GM18511 (cell line): ENCODE data around the gene STX5.
"Not testable (repeated sequence)": the region's sequence is repeated elsewhere in the genome, so short reads cannot be mapped to it uniquely, and the experiment has no call there.

Experiments used
- ATAC-seq: cut with Tn5 transposase; IDR thresholded peaks from one replicate; pipeline ENCODE4 v1.9.1; 2021; ENCODE audit warnings: mild to moderate bottlenecking, moderate library complexity; ENCODE audit not compliant: unreplicated experiment

The STX5 gene, protein sequence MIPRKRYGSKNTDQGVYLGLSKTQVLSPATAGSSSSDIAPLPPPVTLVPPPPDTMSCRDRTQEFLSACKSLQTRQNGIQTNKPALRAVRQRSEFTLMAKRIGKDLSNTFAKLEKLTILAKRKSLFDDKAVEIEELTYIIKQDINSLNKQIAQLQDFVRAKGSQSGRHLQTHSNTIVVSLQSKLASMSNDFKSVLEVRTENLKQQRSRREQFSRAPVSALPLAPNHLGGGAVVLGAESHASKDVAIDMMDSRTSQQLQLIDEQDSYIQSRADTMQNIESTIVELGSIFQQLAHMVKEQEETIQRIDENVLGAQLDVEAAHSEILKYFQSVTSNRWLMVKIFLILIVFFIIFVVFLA

DNA sequence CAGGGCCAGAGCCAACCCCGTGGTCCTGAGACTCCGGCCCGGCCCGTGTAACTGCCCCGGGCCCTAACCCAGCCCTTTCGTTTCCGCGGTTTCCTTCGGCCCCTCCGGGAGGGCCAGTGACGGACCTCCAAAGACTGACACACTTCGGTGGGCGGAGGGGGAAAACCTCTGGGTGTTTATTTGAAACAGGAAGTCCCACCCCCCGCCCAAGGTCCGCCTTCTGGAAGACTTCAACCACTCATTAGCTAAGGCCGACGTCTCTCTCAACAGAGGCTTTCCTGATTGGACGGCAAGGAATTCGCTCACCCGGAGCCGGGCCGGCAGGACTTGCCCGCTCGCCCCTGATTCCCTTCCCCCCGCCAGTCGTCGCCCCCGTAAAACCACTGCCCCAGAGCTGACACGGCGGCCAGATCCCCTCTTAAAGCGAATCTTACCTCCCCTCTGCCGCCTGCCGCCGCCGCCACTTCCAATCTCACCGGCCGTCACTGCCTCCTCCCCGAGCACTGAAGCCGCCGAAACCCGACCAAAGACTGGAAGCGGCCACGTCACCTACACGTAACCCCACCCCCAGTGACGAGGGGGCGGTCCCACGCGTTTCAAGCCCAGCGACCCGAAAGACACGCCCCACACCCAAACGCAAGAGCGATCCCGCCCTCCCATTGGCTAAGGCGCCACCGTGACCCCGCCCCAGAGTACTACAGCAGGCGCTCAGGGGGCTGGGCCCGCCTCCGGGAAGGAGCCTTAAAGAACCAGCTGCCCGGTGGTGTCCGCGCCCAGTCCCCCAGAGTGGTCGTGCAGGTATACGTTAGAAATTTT, at the start of gene STX5:
Gene STX5 (minus strand): TSS at position 532 of the 816 bp plus-strand sequence. CDS start 808 bp downstream, outside the sequence.
- peak; percentile 88 for ATAC-seq

DNA sequence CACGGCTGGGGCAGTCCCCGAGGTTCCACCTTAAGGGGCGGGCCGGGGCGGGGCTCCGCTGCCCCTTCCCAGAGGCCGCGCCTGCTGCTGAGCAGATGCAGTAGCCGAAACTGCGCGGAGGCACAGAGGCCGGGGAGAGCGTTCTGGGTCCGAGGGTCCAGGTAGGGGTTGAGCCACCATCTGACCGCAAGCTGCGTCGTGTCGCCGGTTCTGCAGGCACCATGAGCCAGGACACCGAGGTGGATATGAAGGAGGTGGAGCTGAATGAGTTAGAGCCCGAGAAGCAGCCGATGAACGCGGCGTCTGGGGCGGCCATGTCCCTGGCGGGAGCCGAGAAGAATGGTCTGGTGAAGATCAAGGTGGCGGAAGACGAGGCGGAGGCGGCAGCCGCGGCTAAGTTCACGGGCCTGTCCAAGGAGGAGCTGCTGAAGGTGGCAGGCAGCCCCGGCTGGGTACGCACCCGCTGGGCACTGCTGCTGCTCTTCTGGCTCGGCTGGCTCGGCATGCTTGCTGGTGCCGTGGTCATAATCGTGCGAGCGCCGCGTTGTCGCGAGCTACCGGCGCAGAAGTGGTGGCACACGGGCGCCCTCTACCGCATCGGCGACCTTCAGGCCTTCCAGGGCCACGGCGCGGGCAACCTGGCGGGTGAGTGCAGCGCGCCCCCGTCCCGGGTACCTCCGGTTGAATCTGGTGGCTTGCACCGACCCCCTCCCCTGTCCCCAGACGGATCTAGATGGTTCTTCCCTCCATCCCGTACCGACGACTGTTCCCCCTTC, 49.1 kb upstream of the STX5 start, which contains the start of gene SLC3A2:
Gene SLC3A2 (plus strand): TSS at position 94 of the 776 bp plus-strand sequence. CDS start 128 bp downstream, at position 222.
- peak; percentile 80 for ATAC-seq

DNA sequence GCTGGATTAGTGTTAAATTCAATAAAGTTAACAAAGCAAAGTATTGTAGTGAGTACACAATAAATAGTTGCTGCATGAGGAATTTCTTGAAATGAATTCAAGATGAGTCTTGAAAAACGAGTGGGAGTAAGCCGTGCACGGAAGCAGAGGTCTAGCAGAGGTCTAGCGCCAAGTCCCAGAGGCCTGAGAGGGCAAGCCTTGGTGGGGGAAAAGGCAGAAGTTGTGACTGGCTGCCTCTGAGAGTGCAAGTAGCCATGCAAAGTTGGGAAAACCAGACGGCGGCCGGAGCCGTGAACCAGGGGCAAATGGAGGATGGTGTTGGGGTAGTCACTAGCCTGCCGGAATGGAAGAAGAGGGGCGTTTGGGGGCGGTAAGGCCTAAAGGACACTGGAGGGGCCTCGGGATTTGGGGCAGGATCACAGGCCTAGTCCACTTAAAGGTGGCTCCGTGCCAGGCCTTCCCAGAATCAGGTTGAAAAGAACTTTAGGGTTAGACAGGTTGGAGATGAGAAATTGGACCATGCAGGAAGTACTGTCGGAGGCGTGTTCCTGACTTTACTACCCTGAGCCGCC, 48.5 kb upstream of the STX5 start:
- ATAC-seq, result peak; percentile 39

DNA sequence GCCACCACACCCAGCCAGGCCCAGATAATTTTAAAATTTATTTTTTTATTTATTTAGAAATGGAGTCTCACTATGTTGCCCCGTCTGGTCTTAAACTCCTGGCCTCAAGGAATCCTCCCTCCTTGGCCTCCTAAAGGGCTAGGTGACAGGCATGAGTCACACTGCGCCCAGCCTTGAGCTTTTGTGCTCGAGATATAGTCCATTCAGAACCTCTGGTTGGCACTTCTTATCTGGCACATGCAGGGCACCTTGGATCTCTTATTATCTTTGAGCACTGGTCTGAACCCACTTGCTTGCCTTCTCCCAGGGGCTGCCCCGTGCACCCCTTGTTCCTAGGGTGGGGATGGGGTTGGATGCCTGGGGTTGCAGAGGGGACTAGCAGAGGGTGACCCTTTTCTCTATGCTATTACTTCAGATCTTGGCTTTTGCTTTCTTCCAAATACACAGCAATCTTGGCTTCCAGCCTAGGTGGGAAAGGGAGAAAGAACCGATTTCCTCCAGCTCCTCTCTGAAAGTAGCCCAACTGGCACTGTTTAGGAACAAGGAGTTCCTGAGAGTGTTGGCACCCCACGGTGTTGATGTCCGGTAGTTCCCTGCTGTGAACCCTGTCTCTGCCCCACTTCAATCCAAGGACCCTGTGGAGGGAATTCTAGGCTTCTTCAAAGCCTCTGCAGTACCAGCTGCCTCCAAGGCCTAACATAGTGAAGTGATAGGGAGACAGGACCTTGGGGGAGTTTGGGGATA, 47.6 kb upstream of the STX5 start:
- ATAC-seq, result no peak

DNA sequence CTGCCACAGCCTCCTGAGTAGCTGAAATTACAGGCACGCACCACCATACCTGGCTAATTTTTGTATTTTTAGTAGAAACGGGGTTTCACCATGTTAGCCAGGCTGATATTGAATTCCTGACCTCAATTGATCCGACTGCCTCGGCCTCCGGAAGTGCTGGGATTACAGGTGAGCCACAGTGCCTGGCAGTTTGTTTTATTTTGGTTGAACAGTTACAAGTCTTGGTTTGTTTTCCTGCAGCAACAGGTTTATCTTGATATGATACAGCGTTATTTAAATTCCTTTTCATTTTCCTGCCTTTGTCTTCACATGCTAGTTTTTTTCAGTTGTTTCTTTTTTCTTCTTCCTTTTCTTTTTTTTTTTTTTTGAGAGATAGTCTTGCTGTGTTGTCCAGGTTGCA, 44.9 kb upstream of the STX5 start:
- no peak for ATAC-seq

DNA sequence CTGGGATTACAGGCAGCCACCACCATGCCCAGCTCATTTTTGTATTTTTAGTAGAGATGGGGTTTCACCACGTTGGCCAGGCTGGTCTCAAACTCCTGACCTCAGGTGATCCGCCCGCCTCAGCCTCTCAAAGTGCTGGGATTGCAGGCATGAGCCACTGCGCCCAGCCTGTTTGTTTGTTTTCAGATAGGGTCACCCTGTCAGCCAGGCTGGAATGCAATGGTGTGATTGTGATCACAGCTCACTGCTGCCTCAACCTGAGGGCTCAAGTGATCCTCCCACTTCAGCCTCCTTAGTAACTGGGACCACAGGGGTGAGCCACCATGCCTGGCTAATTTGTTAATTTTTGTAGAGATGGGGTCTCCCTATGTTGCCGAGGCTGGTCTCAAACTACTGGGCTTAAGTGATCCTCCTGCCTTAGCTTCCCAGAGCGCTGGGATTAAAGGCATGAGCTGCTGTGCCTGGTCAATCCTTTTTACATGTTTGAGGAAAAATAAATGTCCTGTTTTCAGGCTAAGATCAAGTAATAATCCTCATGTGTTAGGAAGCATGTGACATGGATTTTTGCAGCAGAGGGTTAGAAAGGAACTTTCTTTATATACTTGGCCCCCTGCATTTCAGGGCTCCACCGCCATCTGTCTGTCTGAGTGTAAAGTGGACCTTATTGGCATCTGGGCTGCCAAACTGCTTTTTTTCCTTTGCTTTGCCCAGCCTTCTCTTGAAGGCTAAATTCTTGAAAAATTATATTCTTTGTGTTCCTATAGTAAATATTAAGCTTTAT, 44.0 kb upstream of the STX5 start:
- no peak for ATAC-seq

DNA sequence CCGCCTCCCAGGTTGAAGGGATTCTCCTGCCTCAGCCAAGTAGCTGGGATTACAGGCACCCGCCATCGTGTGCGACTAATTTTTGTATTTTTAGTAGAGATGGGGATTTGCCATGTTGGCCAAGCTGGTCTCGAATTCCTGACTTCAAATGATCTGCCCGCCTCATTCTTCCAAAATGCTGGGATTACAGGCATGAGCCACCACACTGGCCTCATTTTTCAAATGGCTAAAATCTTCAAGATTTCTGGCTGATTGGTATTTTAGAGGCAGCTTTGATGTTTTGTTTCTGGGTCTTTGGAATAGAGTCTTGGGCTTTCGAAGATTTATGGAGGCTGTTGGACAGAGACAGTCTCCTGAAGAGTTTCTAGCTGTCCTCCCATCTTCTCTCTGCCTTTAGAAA, 43.0 kb upstream of the STX5 start:
- no peak for ATAC-seq

DNA sequence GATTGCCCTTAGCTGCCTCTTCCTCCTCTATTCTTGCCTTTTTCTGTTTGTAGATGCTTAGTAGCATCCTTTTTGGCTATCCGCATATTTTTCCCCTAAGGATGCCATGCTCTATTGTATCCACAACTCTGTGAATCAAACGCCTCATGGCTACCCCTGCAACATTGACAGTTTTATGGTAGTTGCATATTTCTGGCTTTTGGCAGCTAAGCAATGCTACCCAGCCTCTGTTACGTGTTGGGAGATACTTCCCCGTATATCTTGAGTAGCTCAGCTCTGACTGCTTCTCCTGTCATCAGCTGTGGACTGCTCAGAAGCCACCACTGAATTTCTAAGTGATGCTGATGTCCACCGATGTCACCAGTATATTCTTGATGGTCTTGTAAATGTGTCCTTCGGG, 33.8 kb upstream of the STX5 start:
- no peak for ATAC-seq

DNA sequence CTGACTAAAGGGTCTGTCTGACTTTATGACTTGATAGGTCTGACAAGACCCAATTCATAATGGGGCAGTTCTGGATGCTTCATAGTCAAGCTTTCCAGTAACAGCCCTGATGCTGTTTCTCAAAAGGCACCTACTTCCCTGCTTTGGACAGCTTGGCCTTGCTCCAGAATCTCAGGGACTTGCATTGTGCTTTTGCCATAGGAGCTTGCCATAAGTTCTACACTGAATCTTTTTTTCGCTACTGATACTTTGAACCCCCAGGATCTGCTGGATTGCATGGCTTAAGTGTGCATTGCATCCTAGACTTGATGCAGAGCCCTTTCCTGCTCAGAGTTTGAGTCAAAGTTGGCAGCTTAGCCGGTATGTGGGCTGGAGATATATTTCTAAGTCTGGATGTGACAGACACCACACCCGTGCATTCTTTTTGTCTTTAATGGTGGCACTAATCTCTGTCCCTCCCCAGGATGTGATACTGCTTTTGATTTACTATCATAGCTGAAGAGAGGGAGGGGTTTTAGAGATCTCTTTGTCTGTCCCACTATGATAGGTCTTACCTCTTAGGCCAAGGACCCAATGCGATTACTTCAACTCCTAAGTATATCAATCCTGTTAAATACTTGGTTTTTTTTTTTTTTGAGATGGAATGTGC, 32.0 kb upstream of the STX5 start:
- no peak for ATAC-seq

DNA sequence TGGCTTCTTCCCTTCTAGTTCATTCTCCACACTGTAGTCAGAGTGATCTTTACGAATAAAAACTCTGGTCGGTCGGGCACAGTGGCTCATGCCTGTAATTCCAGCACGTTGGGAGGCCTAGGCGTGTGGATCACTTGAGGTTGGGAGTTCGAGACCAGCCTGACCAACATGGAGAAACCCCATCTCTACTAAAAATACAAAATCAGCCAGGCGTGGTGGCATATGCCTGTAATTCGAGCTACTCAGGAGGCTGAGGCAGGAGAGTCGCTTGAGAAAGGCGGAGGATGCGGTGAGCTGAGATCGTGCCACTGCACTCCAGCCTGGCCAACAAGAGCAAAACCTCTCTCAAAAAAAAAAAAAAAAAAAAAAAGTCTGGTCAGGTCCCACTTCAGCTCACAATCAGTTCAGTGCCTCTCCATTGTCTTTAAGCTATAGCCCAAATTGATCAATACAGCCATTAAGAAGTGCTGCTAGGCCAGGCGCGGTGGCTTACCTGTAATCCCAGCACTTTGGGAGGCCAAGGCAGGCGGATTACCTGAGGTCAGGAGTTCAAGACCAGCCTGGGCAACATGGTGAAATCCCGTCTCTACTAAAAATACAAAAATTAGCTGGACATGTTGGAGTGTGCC, 29.8 kb upstream of the STX5 start:
- ATAC-seq, result not testable (repeated sequence)

DNA sequence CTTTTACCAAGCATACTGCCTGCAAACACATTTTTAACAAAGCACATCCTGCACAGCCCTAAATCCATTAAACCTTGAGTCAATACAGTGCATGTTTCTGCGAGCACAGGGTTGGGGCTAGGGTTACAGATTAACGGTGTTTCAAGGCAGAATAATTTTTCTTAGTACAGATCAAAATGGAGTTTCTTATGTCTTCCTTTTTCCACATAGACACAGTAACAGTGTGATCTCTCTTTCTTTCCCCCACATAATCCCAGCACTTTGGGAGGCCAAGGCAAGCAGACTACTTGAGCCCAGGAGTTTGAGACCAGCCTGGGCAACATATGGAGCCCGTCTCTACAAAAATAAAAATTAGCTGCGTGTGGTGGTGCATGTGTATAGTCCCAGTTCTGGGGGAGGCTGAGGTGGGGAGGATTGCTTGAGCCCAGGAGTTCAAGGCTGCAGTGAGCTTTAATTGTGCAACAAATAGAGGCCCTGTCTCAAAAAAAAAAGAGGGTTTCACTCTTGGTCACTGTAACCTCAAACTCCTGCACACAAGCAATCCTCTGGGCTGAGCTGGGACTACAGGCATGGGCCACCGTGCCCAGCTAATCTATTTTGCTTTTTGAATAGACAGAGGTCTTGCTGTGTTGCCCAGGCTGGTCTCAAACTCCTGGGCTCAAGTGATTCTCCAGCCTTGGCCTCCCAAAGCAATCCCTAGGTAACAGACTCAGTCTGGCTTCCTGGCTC, 29.1 kb upstream of the STX5 start:
- no peak for ATAC-seq

DNA sequence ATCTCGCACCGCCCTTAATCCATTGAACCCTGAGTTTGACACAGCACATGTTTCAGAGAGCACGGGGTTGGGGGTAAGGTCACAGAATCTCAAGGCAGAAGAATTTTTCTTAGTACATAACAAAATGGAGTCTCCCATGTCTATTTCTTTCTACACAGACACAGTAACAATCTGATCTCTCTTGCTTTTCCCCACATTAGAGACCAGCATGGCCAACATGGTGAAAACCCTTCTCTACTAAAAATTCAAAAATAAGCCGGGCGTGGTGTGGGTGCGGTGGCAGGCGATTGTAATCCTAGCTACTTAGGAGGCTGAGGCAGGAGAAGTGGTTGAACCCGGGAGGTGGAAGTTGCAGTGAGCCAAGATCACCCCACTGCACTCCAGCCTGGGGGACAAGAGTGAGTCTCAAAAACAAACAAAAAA, 27.4 kb upstream of the STX5 start:
- ATAC-seq, result not testable (repeated sequence)

DNA sequence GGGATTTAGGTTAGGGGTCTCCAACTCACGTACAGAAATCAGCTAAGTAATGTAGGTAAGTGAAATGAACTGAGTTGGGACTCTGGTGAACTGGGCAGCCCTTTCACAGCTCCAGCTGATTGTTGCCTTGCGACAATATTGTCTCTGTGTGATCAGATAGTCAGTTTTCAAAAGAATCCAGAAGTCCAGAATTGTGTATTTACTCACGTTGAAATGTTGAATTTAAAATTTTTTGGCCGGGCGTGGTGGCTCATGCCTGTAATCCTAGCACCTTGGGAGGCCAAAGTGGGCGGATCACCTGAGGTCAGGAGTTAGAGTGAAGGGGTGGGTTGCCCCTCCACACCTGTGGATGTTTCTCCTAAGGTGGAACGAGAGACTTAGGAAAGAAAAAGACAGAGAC, 26.4 kb upstream of the STX5 start:
- ATAC-seq, result no peak

DNA sequence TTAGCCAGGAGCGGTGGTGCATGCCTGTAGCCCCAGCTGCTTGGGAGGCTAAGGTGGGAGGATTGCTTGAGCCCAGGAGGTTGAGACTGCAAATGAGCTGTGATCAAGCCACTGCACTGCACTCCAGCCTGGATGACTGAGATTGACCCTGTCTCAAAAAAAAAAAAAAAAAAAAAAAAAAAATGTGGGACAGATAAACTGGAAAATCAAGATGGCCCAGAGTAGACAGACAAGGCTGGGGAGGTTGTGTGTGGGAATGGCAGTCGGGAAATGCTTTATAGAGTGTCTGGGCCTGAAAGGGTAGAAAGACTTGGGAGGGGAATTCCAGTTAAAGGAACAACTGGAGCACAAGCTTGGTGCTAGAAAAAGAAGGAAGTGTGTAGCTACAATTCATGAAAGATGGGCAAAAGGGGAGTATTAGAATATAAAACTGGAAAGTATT, 25.7 kb upstream of the STX5 start:
- no peak for ATAC-seq

DNA sequence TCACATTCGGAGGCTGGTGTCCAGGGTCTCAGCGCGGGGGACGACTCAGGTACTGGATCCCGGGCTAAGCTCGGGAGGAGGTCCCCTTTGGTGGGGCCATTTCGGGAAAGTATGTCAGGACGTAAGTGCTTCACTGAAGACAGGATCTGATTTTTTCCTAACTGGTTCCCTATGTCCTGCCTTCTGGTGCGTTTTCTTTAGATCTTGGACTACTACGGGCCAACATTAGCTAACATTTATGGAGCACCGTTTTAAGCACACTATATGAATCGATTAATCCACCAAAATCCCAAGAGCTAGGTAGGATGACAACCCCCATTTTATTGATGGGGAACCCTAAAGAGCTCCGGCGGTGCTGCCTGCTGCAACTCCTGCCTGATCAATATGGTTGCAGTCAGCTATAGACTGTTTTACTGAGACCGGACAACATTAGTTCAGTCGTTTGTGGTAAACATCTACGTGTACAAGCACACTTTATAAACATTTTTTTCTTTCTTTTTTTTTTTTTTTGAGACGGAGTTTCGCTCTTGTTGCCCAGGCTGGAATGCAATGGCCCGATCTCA, 24.6 kb upstream of the STX5 start:
- ATAC-seq, result no peak

DNA sequence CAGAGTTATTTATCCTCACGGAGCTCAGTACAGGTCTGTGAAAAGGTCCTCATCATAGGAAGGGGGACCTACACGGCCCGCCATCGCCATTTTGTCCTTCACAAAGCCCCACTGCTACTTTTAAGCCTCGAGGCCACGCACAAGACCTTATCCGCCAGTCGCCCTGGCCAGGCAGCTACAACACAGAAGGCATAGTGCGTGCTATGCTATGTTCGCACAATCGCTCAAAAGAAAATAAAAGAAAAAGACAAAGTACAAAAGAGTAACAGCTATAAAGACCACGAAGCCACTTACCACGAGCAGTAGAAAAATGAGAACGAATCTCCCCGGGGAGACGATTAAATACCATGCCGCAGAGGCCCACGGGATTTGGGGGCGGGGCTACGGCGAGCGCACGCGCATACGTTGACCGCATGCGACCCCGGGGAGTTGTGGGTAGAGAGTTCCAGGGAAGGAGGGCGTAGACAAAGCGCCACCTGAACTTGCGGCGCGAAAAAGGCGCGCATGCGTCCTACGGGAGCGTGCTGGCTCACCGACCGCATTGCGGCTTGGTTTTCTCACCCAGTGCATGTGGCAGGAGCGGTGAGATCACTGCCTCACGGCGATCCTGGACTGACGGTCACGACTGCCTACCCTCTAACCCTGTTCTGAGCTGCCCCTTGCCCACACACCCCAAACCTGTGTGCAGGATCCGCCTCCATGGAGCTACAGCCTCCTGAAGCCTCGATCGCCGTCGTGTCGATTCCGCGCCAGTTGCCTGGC, 23.9 kb upstream of the STX5 start:
- peak; percentile 88 for ATAC-seq
